HG03460 (cell line): Measurements from ENCODE around the gene GADD45A.
A peak's percentile ranks its signal among the peaks of the same experiment; 100 is the strongest.
"Not testable (repeated sequence)": the region's sequence is repeated elsewhere in the genome, so short reads cannot be mapped to it uniquely, and the experiment has no call there.

Experiments used
- ATAC-seq: cut with Tn5 transposase; IDR thresholded peaks from one replicate; pipeline ENCODE4 v1.9.1; 2021; ENCODE audit not compliant: unreplicated experiment

The GADD45A gene

DNA sequence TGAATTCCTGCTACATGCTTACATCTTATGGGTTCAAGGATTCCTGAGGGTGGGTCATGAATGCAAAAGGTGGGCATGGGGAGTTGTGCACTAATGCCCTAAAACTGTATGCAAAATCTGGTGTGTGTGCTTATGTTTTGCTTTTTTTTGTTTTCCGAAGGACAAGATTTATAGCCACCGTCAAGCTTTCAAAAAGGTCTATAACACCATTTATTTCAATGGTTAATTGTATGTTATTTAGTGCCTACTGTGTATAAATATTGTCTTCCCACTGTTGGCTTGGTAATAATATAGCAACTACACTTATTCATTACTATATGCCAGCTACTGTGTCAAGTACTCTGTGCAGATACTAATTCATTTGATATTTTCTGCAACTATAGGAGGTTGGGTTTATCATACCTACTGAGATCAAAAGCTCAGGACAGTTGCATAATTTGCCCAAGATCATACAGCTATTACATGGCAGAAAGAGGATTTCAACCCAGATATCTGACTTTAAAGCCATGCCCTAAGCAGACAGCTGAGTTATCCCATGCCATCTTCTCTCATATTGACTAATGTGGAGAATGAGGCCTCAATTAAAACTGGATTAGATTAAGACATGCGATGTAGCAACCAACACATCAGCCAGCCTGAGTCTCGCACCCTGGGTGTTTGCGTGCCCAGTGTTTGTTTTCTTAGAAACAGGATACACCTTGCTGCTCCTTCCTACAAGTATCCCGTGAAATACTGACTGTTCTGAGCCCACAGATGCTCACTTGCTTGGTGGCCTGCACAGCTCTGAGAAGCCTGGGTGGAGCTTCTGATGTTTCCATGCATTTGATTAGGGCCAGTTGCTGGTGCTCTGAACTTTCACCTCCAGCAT lies 34.6 kb downstream of the GADD45A start:
- no peak for ATAC-seq

DNA sequence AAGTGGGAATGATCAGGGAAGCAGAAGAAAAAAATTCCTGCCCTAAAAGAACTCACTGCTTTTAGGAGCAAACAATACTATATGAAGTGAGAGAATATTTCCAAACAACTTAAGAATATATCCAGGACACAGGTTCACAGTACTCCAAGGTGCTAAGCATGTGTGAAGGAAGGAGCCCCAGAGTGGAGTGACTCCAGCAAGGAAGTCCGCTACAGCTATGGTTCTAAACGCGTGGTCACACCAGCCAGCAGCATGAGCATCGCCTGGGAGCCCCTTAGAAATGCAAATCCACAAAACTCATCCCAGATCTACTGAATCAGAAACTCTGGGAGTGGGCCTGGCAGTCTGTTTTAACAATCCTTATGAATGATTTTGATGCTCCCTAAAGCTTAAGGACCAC lies 36.1 kb downstream of the GADD45A start:
- ATAC-seq = no peak

DNA sequence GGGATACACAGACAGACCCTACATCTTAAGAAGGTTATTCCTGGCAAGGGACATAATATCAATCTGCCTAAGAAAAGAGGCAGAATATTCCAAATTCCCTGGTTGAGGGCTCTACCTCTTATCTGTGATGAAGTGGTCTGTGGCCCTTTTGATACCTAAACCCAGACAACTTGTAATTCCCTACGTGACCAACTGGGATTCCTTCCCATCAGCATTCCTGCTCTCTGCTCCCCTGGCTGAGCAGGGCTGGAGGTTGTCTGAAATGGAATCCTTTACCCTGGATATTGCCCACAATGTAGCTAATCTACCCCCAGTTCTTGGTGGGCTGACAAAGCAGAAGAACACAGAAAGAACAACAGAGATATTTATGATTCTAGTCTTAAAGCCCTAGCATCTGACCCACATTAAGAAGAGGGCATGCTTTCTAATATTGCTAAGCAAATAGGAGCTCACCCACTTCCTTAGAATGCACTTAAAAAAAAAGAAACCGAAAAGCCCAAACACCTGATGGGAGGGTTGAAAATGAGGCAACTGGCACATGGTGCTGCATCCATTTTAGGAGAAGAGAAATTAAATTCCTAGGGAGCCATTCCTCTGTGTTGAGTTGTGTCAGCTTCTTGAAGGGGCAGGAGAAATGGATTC lies 36.8 kb downstream of the GADD45A start:
- ATAC-seq = no peak

GRCh38 chr1:67722292-67722944 lies 37.4 kb downstream of the GADD45A start:
- no peak for ATAC-seq

GRCh38 chr1:67723126-67723525 lies 38.1 kb downstream of the GADD45A start:
- no peak for ATAC-seq

DNA sequence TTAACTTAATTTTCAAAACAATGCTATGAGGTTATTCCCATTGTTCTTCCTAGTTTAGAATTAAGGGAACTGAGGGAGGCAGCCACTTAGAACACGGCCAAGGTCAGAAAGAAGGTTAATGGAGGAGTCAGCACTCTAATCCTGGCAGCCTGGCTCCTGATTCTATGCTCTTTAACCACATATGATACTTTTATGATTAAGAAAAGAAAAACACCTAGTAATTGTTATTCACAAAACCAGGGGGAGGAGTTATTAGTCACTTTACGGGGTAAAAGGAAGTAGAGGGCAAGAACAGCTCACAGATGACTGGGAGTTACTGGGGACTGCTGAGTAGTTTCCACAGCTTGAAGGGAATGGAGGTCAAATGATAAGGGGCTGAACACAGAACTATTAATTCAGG lies 38.6 kb downstream of the GADD45A start:
- peak; percentile 65 for ATAC-seq

DNA sequence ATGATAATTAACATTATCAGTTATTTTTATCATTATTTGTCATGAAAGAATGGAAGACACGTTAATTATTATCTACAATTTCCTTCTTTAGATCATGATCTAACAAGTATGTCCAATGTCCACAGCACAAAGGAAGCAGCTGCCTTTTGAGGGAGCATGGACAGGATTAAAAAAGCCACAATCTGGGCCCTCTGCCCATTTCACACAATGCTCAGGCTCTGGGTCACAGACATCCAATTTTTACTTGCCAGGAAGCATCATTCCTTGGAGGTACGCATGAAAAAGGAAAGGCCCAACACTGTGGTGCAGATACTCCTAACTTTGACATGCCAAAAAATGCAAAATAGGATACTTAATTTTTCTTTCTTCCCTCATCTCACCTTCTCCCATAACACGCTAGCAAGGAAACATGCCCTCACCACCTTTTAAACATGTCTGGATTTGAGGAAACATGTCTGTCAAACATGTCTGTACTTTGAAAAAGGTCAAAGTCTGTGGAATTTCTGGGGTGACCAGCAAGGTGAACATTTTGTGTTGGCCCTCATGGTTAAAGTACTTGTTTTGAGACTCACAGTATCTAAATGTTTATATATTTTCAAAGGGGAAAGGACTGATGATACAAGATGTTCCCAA lies 40.0 kb downstream of the GADD45A start:
- no peak for ATAC-seq

DNA sequence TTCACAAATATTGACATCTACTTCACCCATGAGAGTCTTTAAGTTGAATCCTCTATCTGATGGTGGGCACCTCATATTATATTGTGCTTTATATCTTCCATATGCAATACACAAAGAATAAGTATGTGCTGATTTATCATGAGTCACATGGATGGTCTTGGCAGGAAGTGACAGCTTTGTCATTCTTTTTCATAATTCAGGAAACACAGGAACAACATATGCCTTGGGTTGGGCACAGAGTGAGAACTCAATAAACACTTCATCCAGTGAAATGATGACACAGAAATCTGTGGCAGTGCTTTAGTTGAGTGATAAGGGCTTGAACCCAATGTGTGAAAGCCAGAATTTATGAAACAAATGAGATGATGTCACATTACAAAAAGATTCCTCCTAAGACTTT lies 41.2 kb downstream of the GADD45A start:
- ATAC-seq = no peak

DNA sequence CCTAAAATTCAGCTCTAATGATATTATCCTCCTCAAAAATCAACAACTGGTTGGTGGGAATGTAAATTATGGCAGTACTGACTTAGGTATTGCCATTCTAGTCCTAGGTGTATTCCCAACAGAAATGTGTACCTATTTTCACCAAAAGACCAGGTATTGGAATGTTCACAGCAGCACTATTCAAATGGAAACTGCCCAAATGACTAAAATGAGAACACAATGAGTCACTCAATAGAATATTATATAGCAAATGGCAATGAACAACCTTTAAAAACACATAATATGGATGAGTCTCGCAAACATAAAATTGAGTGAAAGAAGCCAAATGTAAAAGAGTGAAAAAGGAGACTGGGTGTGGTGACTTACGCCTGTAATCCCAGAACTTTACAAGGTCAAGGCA lies 44.9 kb downstream of the GADD45A start:
- no peak for ATAC-seq

GRCh38 chr1:67730312-67730711 lies 45.3 kb downstream of the GADD45A start:
- ATAC-seq = not testable (repeated sequence)

- ATAC-seq = no peak
Measured at GRCh38 chr1:67731322-67731721, 46.3 kb downstream of the GADD45A start.

GRCh38 chr1:67732750-67733151 lies 47.8 kb downstream of the GADD45A start:
- peak; percentile 31 for ATAC-seq

DNA sequence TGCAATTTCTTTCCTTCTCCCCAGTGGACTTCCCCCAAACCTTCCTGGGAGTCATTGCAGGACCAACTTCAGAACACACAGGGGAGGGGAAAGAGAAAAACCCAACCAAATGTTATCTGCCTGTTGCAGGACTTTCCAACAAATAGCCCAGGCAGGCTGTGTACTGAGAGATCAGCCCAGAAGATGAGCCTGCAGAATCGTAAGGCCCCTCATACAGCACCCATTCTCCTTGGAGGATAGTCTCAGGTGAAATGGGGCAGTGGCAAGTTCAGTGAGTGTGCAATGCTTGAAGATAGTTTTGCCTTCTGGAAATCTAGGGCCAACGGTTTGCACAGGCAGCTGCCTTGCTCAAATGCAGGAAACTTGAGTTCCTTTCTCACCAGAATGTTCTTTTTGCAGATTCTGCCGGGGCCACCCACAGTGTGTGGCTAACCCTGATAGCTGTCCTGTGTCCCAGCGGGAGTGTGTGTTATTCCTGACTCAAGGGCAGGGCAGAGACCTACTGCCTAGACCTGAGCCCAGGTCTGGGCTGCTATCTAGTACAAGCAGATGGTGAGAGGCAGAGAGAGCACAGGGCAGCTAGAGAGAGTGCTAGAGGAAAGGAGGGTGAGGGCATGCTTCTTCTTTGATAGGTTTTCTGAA lies 48.8 kb downstream of the GADD45A start:
- no peak for ATAC-seq

DNA sequence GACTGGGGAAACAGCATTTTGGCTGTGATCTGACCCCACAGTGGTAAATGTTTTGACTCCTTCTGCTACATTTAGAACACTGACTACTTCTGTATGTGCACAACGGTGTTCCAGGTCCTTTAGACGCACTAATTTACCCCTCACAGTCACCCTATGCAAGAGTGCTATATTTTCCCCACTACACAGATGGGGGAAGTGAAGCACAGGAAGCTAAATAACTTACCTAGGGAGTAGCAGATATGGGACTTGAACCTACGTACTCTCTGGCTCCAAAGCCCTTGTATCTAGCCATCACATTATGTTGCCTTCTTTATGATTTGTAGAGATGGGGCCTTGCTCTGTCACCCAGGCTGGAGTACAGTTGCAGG lies 49.3 kb downstream of the GADD45A start:
- no peak for ATAC-seq

DNA sequence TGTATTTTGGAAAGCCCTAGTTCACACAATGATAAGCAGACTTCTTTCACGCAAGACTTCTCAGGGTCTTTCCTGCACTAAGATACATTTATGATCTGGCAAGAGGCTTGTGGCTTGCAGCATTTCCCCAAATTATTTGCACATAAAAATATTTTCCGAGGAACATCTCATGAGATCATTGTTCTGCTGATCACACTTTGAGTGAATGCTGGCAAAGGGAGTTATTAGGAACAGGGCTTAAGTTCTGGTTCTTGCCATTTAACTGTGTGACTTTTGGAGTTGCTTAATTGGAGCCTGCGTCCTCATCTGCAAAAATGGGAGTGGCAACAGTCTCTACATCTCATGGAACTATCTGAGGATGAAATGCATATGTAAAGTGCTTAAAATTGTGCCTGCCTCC lies 50.2 kb downstream of the GADD45A start:
- ATAC-seq = no peak

DNA sequence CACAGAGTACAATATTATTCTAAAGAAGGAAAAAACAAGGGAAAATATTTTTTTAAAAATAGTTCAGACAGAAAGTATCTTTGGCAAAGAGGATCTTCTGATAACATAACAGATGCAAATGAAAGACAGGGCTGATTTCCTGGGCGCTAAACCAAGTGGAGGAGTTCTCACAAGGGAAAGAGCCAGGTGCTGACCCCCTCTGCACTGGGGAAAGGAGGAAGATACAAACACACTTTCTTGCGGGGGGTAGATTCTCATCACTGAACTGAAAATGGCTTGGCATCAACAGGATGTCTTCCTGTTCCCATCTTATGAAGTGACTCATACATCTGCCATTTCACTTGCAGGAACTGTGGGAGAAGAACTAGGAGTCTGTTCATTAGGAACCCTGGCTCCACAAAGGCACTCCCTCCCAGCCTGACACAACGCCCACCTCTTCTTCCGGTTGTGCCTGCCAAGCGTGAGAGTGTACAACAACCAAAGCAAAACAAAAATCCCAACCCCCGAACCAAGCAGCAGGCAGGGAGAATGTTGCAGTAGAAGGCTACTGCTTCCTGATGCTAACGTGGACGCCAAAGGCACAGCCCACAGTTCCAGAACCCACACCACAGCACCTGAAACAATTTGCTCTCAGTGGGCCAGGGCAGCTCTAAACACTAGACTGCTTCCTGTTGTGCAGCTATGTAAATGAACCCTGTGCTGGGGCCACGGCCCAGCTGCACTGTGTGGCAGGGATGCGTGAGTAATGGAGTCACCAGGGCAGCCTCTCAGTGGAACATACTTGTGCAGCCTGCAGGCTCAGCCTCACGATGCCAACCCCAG lies 51.0 kb downstream of the GADD45A start:
- ATAC-seq = peak; percentile 93

DNA sequence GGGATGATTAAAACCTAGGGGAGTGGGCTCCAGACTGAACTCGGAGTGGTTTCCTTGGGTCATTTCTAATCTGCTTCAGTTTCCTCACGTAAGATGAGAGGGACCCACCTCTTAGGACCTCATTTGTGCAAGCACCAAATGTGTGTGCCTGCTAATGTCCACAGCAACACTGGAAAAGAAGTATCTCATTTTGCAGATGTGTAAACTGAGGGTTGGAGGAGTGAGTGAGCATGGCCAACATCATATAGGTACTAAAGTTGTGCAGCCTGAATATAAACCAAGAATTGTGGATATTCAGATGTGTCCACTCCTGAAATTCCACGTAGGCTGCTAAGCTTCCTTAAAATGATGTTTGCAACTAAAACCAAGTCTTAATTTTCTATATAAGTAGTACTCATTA lies 51.7 kb downstream of the GADD45A start:
- ATAC-seq = no peak

GRCh38 chr1:67737875-67738274 lies 52.9 kb downstream of the GADD45A start:
- no peak for ATAC-seq
